Left hindlimb (tissue), 1 donor: Measurements from ENCODE around the gene KMT2C.
"Not testable (repeated sequence)": the region's sequence is repeated elsewhere in the genome, so short reads cannot be mapped to it uniquely, and the experiment has no call there.

Experiments
- DNase-seq: peaks from one replicate; pipeline ENCODE4 v3.0.0-alpha.2; 2018

KMT2C gene

DNA sequence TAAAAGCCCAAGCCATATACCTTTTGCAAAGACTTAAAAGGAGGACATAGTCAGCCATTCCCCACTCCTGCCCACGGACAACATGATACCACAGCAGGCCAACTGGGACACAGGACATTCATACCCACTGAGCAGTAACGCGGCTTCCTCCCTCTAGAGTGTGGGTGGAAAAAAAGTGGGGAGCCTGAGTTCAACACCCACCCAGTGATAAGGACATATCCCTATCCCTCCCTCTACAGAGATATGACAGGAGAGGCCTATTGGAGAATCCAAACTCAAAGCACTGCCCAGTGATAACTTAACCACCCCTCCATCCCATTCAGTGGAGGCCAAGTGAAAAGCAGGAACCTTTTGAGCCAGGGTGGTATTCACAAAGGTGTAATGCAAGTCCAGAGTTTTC lies 148.8 kb downstream of the KMT2C start:
- not testable (repeated sequence) for DNase-seq

DNA sequence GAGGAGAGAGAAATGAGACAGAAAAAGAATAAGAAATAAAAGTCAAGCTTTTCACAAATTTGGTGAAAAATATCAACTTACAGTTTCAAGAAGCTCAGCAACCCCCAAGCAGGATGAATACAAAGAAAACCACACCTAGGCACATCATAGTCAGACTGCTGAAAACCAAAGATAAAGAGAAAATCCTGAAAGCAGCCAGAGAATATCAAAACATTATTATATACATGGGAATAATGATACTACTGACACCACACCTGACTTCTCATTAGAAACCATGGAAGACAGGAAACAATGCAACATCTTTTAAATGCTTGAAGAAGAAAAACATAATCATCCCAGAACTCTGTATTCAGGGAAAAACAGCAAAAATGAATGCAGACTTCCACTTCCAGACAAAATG lies 149.6 kb downstream of the KMT2C start:
- DNase-seq, result not testable (repeated sequence)

DNA sequence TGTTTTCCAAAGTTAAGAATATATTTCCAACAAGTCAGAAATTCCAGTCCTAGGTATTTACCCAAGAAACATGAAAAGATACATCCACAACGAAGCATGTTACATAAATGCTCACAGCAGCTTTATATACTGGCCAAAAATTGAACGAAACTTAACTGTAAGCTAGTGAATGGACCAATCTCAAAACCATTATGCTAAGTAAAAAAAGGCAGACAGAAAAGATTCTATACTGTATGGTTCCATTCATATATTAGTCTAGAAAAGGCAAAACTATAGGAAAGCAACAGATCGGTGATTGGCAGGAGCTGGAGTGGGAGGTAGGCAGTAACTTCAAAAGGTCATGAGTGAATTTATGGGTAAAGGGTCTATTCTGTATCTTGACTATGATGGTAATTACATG lies 150.8 kb downstream of the KMT2C start:
- DNase-seq, result not testable (repeated sequence)

DNA sequence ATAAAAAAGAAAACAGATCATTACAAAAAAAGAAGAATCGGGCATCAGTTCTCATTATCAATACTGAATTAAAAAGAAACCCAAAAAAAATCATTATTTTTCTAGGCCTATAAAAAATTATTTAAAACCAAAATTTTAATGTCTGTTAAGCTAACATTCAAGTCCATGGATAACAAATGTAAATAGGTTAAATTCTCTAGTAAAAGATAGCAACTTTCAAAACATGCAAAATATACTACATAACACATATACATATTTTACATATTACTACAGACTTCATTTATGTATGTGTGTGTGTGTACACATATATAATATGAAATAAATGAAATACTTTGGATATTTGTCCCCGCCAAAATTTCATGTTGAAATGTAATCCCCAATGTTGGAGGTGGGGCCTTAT lies 158.1 kb downstream of the KMT2C start:
- not testable (repeated sequence) for DNase-seq

DNA sequence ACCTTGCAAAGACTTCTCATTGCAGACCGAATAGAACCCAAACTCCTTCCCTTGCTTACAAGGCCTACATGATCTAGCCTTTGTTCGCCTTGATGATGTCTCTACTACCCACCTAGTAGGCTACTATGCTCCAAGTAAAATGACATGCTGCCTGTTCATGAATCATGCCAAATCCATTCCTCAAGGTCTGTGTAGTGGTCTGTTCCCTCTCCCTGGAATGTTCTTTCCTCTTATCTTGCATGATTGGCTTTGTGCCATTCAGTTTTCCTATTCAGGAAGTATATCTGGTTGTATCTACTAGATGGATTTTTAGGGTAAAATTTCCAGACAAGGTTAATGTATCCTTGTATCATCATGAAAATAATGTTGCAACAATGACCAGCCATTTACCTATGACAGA lies 165.4 kb downstream of the KMT2C start:
- DNase-seq, result not testable (repeated sequence)

DNA sequence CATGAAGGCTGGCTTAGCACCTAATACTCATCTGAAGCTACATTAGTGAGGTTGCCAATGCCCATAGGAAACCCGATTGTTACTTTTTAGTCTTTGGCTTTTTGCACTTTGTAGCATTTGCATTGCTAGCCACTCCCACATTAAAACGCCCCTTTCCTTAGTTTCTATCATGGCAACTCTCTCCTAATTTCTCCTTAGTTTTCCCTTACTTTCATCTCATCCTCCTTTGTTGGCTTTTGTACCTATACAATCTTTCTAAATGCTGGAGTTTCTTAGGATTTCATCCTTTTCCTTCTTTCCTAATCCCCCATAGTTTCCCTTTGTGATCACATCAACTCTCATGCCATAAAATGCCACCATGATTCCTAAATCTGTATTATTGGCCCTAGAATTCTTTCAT lies 168.9 kb downstream of the KMT2C start:
- not testable (repeated sequence) for DNase-seq

DNA sequence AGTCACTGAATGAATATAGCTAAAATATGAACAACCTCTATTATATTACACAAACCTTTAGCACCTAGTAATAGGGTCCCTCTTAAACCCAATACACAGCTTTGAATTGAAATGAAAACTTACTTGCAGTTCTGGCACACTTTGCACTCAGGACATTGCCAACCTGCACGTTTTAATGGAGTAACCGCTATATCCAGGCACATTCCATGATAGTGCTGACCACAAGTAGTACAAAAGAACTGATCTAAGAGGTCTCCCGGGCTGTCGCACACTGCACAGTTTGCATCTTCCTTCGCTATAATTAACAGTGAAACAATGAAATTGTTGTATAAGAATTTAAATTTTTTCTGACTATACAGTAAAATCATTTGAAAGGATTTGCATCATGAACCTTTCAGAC lies 170.9 kb downstream of the KMT2C start:
- DNase-seq, result not testable (repeated sequence)

DNA sequence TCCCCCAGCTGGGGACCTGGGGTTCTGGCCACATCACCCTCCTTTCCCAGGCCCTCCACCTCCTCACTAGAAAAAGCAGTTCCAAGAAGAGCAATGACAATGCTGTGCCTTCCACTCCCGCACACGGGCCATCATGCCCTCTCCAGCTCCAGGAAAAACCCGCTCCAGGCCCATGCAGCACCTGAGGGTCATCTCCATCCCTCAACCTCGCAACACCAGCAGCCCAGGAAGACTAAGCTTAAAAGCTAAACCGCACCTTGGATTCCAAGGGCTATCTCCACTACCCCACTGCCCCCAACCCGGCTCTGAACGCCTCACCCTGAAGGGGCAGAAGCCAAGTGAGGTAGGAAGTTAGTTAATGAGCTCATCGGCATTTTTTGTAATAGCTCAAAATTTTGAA lies 173.7 kb downstream of the KMT2C start:
- not testable (repeated sequence) for DNase-seq

DNA sequence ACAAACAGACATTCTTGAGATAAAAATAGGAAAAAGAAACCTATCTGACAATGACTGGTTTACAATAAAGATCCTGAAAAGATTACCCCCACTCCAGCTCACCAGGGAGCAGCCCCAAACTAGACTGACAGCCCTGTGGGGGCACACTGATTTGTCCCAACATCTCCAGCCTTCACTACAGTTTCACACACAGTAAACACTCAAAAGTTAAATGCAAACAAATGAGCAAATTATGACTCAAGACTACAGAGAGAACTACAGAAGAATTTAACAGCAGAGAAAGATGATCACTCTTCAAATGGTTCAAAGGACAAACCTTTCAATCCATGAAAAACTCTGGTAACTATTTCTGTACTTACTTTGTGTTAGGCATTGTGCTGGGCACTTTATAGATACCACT lies 176.2 kb downstream of the KMT2C start:
- not testable (repeated sequence) for DNase-seq

DNA sequence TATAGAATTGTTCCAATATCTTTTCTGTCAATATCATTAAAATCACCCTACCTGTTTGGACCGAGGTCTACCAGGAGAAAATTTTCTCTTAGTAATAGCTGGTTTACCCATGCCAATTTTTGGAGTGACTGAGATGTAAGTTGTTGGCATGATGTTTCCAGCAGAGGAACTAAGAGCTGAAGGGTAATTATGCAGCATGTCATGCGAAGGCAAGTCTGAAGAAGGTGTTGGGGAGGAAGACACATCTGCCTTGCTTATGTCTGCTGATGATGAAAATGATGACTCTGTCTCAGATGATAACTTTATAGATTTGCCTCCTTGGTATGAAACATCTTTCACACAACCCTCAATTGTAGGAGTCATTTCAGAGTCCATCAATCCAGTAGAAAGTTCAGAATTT lies 188.0 kb downstream of the KMT2C start:
- not testable (repeated sequence) for DNase-seq

DNA sequence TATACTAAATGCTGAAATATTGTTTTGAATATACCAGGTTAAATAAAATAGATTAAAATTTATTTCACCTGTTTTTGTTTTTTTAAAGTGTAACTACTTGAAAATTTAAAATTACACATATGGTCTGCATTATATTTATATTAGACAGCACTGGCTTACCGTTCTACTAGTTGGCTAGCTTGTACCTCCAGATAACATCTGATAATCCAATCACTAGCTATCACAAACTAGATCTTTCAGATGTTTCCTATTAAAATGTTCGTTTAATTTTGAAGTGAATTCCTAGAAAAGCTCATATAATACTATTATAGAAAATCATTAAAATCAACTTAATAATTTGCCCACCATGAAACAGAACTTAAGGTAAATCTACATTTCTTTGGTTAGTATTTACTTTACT lies 190.4 kb downstream of the KMT2C start:
- not testable (repeated sequence) for DNase-seq

DNA sequence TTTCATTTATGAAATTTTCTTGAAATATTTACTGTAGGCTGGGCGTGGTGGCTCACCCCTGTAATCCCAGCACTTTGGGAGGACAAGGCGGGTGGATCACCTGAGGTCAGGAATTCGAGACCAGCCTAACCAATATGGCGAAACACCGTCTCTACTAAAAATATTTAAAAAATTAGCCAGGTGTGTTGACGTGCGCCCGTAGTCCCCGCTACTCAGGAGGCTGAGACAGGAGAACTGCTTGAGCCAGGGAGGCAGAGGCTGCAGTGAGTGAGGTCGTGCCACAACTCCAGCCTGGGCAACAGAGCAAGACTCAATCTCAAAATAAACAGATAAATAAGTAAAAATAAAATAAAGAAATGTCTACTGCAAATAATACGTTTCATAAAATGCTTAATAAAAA lies 192.3 kb downstream of the KMT2C start:
- not testable (repeated sequence) for DNase-seq

DNA sequence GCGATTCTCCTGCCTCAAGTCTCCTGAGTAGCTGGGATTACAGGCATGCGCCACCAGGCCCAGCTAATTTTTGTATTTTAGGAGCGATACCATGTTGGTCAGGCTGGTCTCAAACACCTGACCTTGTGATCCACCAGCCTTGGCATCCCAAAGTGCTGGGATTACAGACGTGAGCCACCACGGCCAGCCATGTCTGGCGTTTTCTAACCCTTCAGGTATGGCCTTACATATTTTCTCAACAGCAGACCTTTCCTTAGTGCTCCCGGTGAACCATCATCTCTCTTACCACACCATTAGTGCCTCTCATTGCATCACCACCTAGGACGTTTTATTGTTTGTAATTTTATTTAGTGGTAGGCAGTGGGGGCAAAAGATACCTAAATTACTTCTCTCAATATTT lies 194.5 kb downstream of the KMT2C start:
- not testable (repeated sequence) for DNase-seq

DNA sequence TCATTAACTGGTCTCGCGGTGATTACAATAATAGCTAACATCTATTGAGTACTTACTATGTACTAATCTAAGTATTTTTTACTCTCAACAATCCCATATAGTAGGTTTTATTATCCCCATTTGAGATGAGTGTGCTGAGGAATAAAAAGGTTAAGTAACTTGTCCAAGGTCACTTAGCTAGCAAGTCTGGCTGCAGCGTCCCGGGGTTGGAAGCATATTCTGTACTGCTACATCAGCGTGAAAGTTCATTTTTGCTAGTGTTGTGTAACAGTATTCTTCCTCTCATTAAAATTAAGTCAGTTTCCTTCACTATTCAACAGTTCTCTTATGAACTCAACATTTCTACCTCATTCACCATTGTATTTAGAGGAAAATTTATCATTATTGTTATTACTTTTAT lies 199.5 kb downstream of the KMT2C start:
- not testable (repeated sequence) for DNase-seq

DNA sequence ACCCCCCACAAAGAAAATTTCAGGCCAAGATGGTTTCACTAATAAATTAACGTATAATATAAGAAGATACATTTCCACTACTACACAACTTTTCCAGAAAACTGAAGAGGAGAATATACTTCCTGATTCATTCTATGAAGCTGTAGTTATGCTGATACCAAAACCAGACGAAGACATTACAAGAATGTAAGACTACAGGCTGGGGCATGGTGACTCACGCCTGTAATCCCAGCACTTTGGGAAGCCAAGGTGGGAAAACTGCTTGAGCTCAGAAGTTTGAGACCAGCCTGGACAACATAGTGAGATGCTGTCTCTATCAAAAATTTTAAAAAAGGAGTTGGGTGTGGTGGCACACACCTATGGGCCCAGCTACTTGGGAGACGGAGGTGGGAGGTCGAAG lies 201.4 kb downstream of the KMT2C start:
- DNase-seq, result not testable (repeated sequence)

DNA sequence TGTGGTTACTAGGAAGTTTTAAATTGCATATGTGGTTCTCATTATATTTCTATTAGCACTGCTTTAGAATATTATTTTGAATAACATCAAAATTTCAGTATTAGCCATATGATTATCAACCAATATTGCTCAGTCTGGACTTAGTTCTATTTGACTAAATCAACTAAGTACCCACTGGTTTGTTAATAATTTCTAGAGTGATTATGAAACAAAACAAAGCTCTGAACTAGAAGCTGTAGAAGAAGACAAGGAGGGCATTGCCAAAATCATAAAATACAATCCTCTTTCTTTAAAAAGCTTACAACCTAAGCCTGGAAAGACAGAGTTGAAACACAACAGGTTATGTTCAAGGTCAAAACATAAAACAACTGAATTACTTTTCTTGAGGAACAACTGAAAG lies 204.7 kb downstream of the KMT2C start:
- no peak for DNase-seq

DNA sequence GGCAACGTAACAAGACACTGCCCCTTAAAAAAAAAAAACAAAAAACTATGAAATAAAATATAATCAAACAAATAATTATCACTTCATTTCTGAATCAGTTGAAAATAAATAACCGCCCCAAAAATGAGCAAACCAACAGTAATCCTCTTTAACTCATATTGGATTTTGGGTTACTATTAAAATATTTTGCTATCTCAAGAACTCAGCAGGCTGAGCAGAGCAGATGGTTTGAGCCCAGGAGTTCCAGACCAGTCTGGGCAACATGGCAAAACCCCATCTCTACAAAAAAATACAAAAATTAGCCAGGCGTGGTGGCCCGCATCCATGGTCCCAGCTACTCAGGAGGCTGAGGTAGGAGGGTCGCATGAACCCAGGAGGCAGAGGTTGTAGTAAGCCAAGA lies 216.2 kb downstream of the KMT2C start:
- not testable (repeated sequence) for DNase-seq

DNA sequence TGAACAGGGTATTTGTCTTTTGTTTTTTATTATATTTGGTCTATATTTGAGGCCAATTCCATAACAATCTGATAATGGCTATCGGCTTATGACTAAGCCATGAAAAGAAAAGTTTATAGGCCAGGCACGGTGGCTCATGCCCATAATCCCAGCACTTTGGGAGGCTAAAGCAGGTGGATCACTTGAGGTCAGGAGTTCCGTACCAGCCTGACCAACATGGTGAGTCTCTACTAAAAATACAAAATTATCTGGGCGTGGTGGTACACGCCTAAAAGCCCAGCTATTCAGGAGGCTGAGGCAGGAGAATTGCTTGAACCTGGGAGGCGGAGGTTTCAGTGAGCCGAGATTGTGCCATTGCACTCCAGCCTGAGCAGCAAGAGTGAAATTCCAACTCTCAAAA lies 227.0 kb downstream of the KMT2C start:
- DNase-seq, result not testable (repeated sequence)

DNA sequence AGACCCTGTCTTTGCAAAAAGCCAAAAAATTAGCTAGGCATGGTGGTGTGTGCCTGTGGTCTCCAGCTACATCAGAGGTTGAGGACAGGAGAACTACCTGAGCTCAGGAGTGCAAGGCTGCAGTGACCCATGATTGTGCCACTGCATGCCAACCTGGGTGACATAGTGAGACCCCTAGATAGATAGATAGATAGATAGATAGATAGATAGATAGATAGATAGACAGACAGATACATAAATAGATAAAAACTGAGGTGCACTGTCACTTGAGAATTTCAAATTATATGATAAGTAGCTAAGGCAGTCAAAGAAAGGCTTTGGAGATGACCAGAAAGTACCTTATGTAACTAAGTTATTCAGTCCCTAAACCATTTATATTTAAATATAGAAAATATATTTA lies 231.4 kb downstream of the KMT2C start:
- DNase-seq, result not testable (repeated sequence)

DNA sequence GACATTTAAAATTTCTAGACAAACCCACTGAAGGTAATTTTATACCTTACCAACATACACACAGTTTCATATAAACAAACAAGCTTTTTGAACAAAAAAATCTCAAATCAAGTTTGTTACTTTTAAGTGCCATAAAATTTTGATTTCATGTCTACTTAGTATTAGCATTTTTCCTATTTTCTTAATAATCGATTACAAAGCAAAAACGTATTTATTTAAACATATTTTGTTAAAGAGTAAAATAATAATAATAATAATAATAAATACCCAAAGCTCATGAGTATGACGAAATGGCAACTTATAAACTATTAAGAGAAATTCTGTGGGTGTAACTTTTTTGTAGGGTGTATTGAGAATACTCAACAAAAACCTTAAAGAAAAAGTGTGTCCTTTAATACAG lies 232.7 kb downstream of the KMT2C start:
- no peak for DNase-seq

DNA sequence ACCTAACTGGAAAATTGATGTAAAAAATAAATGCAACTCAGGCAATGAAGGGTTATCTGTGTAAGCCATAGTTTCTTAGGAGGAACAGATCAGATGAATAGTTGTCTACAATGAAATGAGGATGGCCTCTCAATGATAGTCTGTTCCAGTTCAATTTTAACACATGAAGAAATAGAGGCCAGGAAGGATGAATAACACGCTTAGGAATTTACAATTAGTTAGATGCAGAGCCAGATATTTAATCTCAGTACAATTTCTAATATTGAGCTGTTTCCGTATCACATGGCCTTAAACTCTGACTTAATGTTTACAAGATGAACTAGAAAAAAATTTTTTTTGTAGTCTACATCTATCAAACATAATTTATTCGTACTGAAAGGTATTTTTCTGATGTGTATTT lies 233.7 kb downstream of the KMT2C start:
- no peak for DNase-seq

DNA sequence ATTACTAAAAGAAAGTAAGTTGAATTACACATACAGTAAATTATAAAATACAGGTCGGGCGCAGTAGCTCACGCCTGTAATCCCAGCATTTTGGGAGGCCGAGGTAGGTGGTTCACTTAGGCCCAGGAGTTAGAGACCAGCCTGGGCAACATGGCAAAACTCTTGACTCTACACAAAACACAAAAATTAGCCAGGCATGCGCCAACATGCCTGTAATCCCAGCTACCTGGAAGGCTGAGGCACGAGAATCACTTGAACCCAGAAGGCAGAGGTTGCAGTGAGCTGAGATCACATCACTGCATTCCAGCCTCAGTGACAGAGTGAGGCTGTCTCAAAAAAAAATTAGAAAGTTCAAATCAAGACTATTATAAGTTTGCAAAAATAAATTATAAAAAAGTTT lies 235.4 kb downstream of the KMT2C start:
- no peak for DNase-seq

DNA sequence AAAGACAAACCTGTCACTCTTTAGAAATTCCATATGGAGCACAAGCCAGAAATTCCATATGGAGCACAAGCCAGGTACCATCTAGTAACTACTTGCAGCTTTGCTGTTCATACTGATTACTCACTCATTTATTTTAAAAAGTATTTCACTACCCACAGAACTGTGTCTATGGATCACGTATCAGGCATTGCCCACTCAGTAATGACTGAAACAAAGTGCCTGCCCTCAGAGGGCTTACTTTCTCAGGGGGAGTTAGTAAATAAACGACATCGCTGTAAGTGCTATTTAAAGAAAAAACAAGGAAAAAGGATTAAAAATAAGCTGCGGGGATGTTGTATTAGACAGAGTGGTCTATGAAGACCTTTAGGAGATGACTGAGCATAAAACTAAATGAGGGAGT lies 239.4 kb downstream of the KMT2C start:
- no peak for DNase-seq

DNA sequence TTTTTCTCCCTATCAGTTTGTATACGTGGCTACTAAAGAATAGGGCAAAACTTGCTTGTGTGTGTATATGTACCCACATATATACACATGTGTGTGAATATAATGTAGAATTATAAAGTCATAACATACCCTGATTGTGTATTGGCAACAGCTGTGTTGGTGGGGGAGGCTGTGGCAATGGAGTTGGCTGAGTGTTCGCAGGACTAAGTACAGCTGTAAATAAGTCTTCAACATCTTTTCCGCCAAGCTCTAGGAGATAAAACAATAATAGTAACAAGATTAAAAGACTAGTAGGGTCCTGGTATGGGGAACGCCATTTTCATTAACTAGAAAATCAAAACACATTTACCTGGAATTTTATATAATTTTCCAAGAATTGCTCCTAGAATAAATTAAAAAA lies 241.9 kb downstream of the KMT2C start:
- no peak for DNase-seq

DNA sequence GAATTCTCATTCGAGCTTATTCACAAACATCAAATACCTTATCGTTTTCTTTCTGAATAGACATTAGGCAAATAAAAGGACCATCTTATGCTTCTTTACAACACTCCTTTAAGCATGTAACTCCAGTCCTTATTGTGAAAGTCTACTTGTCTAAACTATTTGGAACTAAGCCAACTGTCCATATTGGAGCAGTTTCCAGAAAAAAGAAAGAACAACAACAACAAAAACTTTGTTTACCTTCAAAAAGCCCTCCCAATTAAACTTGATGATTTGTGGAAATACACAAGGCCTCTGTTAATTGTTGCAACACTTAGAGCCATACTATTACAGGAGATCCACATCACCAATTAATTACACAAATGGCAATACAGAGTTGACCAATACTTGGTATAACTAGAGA lies 246.7 kb downstream of the KMT2C start:
- no peak for DNase-seq

DNA sequence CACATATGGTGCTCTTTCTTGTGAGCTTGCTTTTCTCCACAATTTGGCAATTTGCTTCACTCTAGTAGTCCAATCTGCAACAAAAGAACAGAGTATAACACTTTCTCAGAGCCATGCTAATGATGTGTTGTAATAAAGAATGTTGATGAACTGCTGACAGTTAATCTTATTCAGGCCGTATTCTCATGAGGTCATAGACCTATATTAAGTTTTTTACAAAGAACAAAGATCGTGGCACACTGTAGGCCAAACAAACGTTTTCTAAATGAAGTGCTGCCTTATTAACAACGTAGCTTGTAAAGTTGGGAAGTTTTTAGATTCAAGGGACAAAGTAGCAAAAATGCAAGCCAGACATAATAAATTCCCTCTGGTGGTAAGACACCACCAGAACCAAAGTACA lies 250.2 kb downstream of the KMT2C start:
- DNase-seq, result no peak
